Measurements from ENCODE around the gene GPR37. TPM values are rescaled to one million over a fixed set of nuclear protein-coding genes. Genes with fewer than 3 reads are reported as not detected.

The GPR37 gene
- total and polyA plus RNA-seq, 8 donors, result 0.80 to 3.9 (median 1.9) TPM

DNA sequence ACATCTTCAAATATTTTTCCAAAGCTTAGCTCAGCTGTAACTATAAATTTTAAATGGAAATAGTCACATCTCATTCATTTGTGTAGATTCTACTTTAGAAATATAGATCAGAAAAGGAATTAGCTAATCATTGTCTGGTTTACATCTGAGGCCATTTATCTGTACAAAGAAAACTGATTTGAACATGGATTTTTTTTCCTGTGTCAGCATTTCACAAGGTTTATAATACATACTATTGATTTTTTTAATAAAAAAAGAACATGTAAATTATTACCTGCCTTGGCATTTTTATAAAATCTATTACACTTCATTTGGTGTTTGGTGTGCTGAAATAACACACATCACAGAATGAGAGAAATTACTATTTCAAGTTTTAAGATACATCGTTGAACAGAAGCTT lies 3.5 kb upstream of the GPR37 start:
- no peak overlapping the region for H3K4me3 ChIP-seq
- TF ChIP-seq, protein P1, sequence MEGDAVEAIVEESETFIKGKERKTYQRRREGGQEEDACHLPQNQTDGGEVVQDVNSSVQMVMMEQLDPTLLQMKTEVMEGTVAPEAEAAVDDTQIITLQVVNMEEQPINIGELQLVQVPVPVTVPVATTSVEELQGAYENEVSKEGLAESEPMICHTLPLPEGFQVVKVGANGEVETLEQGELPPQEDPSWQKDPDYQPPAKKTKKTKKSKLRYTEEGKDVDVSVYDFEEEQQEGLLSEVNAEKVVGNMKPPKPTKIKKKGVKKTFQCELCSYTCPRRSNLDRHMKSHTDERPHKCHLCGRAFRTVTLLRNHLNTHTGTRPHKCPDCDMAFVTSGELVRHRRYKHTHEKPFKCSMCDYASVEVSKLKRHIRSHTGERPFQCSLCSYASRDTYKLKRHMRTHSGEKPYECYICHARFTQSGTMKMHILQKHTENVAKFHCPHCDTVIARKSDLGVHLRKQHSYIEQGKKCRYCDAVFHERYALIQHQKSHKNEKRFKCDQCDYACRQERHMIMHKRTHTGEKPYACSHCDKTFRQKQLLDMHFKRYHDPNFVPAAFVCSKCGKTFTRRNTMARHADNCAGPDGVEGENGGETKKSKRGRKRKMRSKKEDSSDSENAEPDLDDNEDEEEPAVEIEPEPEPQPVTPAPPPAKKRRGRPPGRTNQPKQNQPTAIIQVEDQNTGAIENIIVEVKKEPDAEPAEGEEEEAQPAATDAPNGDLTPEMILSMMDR (IDR thresholded peaks at IDR 0.05), result no peak

DNA sequence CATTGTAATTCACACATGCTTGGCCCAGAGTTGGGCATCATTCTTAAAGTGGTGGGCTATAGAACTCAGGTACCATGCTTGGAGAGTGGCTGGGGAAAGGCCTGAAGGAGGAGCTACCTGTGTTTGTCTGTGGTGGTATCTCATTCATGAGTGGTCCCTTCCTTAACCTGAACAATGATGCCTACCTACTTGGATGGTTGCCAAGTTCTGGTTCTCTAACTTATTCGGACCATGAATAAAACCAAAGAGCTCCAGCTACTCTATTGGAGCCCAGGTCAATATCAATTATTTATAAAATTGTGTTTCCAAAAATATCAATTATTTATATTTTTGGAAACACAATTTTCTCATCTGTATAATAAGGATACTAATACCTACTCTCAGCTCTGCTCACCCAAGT lies 2.9 kb upstream of the GPR37 start:
- 38 to 43% methylated on average over 1 of the region's 1 CpG for WGBS, 2 donors
- no peaks in the 10 kb centered on the region for H3K36me3 ChIP-seq
- H3K9me3 ChIP-seq, result no peaks in the 10 kb centered on the region
- TF ChIP-seq, protein P1 (IDR thresholded peaks at IDR 0.05), result no peak
- H3K4me3 ChIP-seq, result no peak overlapping the region
- no peaks in the 10 kb centered on the region for H3K27me3 ChIP-seq
- DNase-seq (no peak), FAIRE-seq (no peak), ATAC-seq (no peak)
- intact Hi-C loops (cut with DNase I), result no loop called here
- no peak overlapping the region for H3K27ac ChIP-seq
- no peaks in the 10 kb centered on the region for H3K4me1 ChIP-seq

More for the DNA sequence above, 3.5 kb upstream of the GPR37 start:
- H3K27me3 ChIP-seq, result no peaks in the 10 kb centered on the region
- DNase-seq (no peak), FAIRE-seq (peak; percentile 13), ATAC-seq (no peak)
- 49 to 66% methylated on average over 1 of the region's 1 CpG for WGBS, 2 donors
- no peaks in the 10 kb centered on the region for H3K4me1 ChIP-seq
- no peaks in the 10 kb centered on the region for H3K36me3 ChIP-seq
- intact Hi-C loops (cut with DNase I), result no loop called here
- no peaks in the 10 kb centered on the region for H3K9me3 ChIP-seq
- H3K27ac ChIP-seq, result no peak overlapping the region

DNA sequence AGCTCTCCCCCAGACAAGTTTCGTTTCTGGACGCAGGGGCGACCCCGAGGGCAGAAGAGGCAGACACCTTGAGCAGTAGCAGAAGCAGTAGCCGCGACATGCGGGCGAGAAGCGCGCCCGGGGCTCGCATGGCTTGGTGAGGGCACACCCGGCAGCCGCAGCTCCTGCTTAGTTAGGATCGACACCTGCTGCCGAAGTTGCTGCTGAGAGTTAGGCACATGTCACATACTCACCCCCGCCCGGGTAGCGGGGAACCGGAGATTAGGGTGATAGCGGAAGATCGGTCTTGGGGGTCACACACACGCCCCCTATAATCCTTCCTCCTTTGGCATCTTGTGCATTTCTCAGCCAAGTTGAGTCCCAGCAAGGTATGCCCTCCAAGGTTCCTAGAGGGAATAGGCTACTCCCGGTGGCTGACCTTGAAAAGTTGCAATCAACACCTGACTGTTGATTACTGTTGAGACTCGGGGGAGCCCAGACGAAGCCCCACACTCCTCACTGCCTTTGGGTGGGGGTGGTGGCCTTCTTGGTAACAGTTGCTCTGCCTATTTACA lies 668 bp downstream of the GPR37 start:
- Histone ChIP-seq H3K9me3 (no peaks in the 10 kb centered on the region), H3K27me3 (no peaks in the 10 kb centered on the region), H3K27ac (peak overlapping the region in 3 of 4 donors; percentile 0 to 65 (median 63)), H3K4me1 (peaks cover 0 to 3% (median 0%) of the 10 kb centered on the region in 3 donors), H3K36me3 (no peaks in the 10 kb centered on the region), H3K4me3 (peak overlapping the region; percentile 12 to 57 (median 37))
- TF ChIP-seq, protein P1 (IDR thresholded peaks at IDR 0.05), result no peak
- 1% methylated on average over 26 of the region's 26 CpGs for WGBS, 2 donors
- peak; percentile 57 to 69 (median 63) for ATAC-seq
- peak in 5 of 6 donors; percentile 21 to 80 (median 38) for DNase-seq
- no peak for FAIRE-seq
- intact Hi-C loops (cut with DNase I), result no loop called here

DNA sequence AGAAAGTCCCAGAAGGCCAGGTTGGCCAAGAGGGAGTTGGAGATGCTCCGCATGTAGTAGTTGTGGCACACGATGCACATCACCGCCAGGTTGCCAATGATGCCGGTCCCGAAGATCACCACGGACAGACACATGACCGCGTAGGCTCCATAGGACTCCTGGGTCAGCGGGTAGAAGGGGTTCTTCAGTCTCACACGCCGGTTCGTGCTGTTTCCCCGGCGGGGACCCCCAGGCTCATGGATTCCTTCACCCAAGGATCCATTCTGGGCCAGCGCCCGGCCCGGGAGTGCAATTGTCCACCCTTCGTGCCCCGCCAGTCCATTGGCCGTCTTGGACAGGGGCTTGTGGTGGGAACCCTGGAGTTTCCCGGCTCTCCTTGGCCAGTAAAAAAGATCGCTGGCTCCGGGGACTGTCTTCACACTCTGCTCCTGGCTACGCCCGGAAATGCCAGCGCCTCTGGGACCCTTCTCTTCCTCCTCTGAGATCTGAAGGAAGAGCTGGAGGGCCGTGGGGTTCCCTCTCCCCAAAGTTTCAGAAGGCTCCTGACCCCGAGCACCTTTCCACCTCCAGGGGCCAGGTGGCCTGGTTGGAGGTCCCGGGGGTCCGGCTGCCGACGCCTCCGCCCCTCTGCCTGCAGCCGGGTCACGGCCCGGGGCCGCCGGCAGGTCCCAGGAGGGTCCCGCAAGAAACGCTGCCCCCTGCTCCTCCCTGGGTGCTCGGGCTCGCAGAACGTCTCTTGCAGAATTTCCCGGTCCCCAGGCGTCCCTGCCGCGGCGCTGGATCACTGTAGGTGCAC lies 1.3 kb downstream of the GPR37 start:
- WGBS, 2 donors, result 14 to 15% methylated on average over 43 to 48 of the region's 48 CpGs
- Histone ChIP-seq H3K4me1 (peaks cover 0 to 3% (median 0%) of the 10 kb centered on the region in 3 donors), H3K36me3 (no peaks in the 10 kb centered on the region), H3K27ac (no peak overlapping the region), H3K9me3 (no peaks in the 10 kb centered on the region), H3K4me3 (peak overlapping the region; percentile 12 to 57 (median 37)), H3K27me3 (no peaks in the 10 kb centered on the region)
- intact Hi-C loops (cut with DNase I), result no loop called here
- TF ChIP-seq, protein P1 (IDR thresholded peaks at IDR 0.05), result no peak
- FAIRE-seq (no peak), DNase-seq (peak in 2 of 6 donors; percentile 62 to 67), ATAC-seq (no peak)
